SK-N-MC (cell line): ENCODE results near the gene CYP19A1.

Experiments
- EZH2 ChIP-seq: fragments of 200-600 bp; sonication (generic); IDR thresholded peaks from one replicate; pipeline ENCODE4 v1.6.1; 2017; ENCODE audit warnings: antibody characterized with exemption
- FOXP2 ChIP-seq: optimal IDR thresholded peaks from 2 replicates; pipeline ENCODE3; 2011; ENCODE audit warnings: mild to moderate bottlenecking, moderate library complexity; ENCODE audit not compliant: insufficient read depth; ENCODE audit errors: extremely low read length, control extremely low read depth
- POLR2AphosphoS5 ChIP-seq: IDR thresholded peaks from 2 replicates; pipeline ENCODE4 v1.6.1; 2012; ENCODE audit warnings: mild to moderate bottlenecking, low read depth, low read length, borderline replicate concordance

GRCh38 chr15:51319539-51319938 is 18.9 kb downstream of the CYP19A1 start:
- TF ChIP-seq POLR2AphosphoS5 (no peak), EZH2 (no peak), FOXP2 (no peak)
